Measurements from ENCODE around the gene ASPSCR1. TPM values are rescaled to one million over a fixed set of nuclear protein-coding genes. Genes with fewer than 3 reads are reported as not detected.

The ASPSCR1 gene
- total and polyA plus RNA-seq, 2 of the 13 experiments (the other 11 are each of a cell fraction or from before 2014, with no cell fraction given), result 274 to 314 TPM

DNA sequence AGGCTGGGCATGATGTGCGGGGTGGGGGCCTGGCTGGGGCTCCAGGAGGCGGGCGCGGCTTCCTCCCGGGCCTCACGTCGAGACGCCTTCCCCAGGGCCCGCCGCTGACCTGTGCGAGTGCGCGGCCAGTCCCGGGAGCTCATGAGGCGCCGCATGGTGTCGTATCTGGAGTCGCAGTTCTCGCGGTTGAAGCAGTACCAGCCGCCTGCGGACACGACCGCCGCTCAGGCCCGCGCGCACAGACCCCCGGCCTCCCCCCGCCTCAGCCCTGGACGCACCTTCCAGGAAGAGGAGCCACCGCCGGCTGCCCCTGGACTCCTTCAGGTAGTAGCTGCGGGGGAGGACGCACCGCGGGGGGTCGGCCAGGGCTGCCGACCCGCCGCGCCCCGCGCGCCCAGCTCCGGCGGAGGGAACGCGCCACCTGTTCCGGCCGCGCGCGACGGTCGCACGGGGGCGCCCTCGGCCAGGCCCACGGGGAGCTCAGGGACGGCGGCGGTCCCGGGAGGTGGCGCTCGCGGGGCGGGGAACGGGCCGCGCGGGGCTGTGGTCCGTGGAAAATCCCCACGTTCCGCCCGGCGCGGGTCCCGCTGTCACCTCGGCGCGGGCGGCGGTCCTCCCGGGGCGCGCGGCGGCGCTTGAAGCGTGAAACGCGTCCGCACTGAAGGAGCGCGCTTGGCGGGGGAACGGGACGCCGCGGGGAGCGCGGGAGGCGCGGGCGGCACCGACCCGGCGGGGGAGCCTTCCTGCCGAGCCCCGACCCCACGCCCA lies 17.9 kb upstream of the ASPSCR1 start (continued):
- TF ChIP-seq POLR2A (IDR thresholded peaks at IDR 0.05; ENCODE audit: insufficient read depth in 1 of 2, low read depth in 2 of 2, low read length in 2 of 2), result no peak
- no peak for TF ChIP-seq ZIK1 (CRISPR knock-in tag; IDR thresholded peaks at IDR 0.05; ENCODE audit: borderline replicate concordance, low read depth)
- TF ChIP-seq ZNF263 (CRISPR knock-in tag; IDR thresholded peaks at IDR 0.05), result peak; percentile 49; the same call in 1 of the 2 replicates
- no peak for TF ChIP-seq MAZ (IDR thresholded peaks at IDR 0.05; ENCODE audit: borderline replicate concordance, low read depth, low read length)
- peak; percentile 94 for TF ChIP-seq MAZ (CRISPR knock-in tag; IDR thresholded peaks at IDR 0.05; ENCODE audit: low read depth)
- TF ChIP-seq PRMT3 (CRISPR knock-in tag; IDR thresholded peaks at IDR 0.05; ENCODE audit: borderline replicate concordance, low read depth), result no peak
- no peak for TF ChIP-seq SRF (IDR thresholded peaks at IDR 0.05; ENCODE audit: low read depth, low read length)
- TF ChIP-seq, protein P1, sequence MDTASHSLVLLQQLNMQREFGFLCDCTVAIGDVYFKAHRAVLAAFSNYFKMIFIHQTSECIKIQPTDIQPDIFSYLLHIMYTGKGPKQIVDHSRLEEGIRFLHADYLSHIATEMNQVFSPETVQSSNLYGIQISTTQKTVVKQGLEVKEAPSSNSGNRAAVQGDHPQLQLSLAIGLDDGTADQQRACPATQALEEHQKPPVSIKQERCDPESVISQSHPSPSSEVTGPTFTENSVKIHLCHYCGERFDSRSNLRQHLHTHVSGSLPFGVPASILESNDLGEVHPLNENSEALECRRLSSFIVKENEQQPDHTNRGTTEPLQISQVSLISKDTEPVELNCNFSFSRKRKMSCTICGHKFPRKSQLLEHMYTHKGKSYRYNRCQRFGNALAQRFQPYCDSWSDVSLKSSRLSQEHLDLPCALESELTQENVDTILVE (CRISPR knock-in tag; IDR thresholded peaks at IDR 0.05), result no peak; the same call in 1 of the 2 replicates
- peak; percentile 84; the same call in 1 of the 3 replicates for TF ChIP-seq MXI1 (IDR thresholded peaks at IDR 0.05; ENCODE audit: borderline replicate concordance, low read depth, low read length)
- no peak for TF ChIP-seq PITX1 (CRISPR knock-in tag; IDR thresholded peaks at IDR 0.05)
- TF ChIP-seq ERF (CRISPR knock-in tag; IDR thresholded peaks at IDR 0.05), result no peak; the same call in none of the 2 replicates
- no peak; the same call in 1 of the 2 replicates for TF ChIP-seq FOSL2 (CRISPR knock-in tag; IDR thresholded peaks at IDR 0.05)
- TF ChIP-seq HMG20B (CRISPR knock-in tag; conservative IDR thresholded peaks at IDR 0.05), result no peak
- TF ChIP-seq ZNF703 (CRISPR knock-in tag; IDR thresholded peaks at IDR 0.05; ENCODE audit: borderline replicate concordance), result no peak
- no peak for TF ChIP-seq KDM6A (CRISPR knock-in tag; IDR thresholded peaks at IDR 0.05; ENCODE audit: low read depth)
- peak; percentile 47 for TF ChIP-seq HES4 (CRISPR knock-in tag; IDR thresholded peaks at IDR 0.05; ENCODE audit: borderline replicate concordance)
- TF ChIP-seq DR1 (CRISPR knock-in tag; IDR thresholded peaks at IDR 0.05), result no peak
- TF ChIP-seq ZNF816 (CRISPR knock-in tag; IDR thresholded peaks at IDR 0.05; ENCODE audit: borderline replicate concordance), result peak; percentile 19; the same call in 1 of the 2 replicates
- TF ChIP-seq U2AF2 (IDR thresholded peaks at IDR 0.05; ENCODE audit: low read depth, low read length), result no peak
- no peak; the same call in 1 of the 2 replicates for TF ChIP-seq KLF13 (CRISPR knock-in tag; IDR thresholded peaks at IDR 0.05)
- TF ChIP-seq ZBTB1 (CRISPR knock-in tag; IDR thresholded peaks at IDR 0.05; ENCODE audit: borderline replicate concordance), result no peak
- TF ChIP-seq ZNF234 (CRISPR knock-in tag; conservative IDR thresholded peaks at IDR 0.05), result no peak
- no peak for TF ChIP-seq MXD4 (CRISPR knock-in tag; IDR thresholded peaks at IDR 0.05)
- TF ChIP-seq, protein P2, sequence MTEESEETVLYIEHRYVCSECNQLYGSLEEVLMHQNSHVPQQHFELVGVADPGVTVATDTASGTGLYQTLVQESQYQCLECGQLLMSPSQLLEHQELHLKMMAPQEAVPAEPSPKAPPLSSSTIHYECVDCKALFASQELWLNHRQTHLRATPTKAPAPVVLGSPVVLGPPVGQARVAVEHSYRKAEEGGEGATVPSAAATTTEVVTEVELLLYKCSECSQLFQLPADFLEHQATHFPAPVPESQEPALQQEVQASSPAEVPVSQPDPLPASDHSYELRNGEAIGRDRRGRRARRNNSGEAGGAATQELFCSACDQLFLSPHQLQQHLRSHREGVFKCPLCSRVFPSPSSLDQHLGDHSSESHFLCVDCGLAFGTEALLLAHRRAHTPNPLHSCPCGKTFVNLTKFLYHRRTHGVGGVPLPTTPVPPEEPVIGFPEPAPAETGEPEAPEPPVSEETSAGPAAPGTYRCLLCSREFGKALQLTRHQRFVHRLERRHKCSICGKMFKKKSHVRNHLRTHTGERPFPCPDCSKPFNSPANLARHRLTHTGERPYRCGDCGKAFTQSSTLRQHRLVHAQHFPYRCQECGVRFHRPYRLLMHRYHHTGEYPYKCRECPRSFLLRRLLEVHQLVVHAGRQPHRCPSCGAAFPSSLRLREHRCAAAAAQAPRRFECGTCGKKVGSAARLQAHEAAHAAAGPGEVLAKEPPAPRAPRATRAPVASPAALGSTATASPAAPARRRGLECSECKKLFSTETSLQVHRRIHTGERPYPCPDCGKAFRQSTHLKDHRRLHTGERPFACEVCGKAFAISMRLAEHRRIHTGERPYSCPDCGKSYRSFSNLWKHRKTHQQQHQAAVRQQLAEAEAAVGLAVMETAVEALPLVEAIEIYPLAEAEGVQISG (CRISPR knock-in tag; IDR thresholded peaks at IDR 0.05), result peak; percentile 73
- TF ChIP-seq ZNF572 (CRISPR knock-in tag; IDR thresholded peaks at IDR 0.05), result no peak
- TF ChIP-seq TBL1XR1 (IDR thresholded peaks at IDR 0.05; ENCODE audit: borderline replicate concordance, low read length, partially characterized antibody), result no peak
- TF ChIP-seq NR3C1 (CRISPR knock-in tag; IDR thresholded peaks at IDR 0.05), result no peak
